Measurements from ENCODE around the gene MNS1.

Gene MNS1

GRCh38 chr15:56472278-56472677, 7.3 kb upstream of the MNS1 start:
- H3K27me3 ChIP-seq (ENCODE audit: insufficient read depth, low read length), result no peaks in the 10 kb centered on the region
- no peaks in the 10 kb centered on the region for H3K4me1 ChIP-seq (ENCODE audit: insufficient read depth, low read length)
- no peak overlapping the region for H3K4me3 ChIP-seq (ENCODE audit: low read length)
- H3K36me3 ChIP-seq (ENCODE audit: insufficient read depth, low read length), result no peaks in the 10 kb centered on the region
- no peaks in the 10 kb centered on the region for H3K9me3 ChIP-seq (ENCODE audit: low read length)
- no peak overlapping the region for H2AFZ ChIP-seq (ENCODE audit: low read depth, low read length)

DNA sequence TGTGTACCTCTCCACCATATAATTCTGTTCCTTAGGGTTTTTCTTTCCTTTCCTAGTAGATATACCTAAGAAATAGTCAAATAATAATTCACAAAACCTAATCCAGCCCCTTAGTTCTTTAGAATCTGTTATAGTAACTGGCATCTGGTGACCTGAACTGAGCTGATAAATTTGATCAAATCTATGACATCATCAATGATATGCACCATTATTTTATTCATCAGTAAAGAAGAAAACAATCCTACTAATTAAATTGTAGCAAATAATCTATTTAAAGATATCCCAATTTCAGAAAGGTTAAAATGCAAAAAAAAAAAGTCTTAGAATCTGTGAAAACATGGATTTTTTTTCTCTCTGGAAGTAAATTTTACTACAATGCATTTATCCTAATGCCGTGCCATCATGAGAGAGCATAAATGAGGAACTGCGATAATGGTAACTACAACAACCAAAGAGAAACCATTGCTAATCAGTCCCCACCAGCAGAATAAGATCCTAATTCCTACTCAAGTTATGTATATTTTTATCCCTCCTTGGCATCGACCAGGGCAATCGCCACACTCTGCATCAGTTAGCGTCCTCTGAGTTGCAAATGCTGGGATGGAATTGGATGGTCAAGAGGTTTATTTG, 6.6 kb upstream of the MNS1 start:
- Histone ChIP-seq H3K27me3 (ENCODE audit: insufficient read depth, low read length) (no peaks in the 10 kb centered on the region), H3K36me3 (ENCODE audit: insufficient read depth, low read length) (no peaks in the 10 kb centered on the region), H2AFZ (ENCODE audit: low read depth, low read length) (no peak overlapping the region), H3K4me3 (ENCODE audit: low read length) (no peak overlapping the region), H3K4me1 (ENCODE audit: insufficient read depth, low read length) (no peaks in the 10 kb centered on the region), H3K9me3 (ENCODE audit: low read length) (no peaks in the 10 kb centered on the region)

DNA sequence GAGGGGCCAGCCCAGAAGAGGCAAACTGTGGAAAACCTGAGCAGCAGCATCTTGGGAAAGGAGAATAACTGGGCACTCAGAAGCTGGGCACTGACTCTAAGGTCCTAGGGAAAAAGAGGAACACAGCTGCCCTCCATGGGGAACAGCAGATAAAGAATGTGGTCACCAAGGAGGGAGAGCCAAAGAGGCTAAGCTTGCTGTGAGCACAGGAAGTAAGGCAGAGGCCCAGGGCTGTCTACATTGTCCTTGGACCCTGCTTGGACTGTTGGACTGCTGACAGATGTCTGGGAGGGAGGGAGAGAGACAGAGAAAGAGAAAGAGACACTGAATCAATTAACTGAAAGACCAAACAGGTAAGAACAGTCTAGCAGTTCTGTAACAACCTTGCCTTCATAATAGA, 4.5 kb upstream of the MNS1 start:
- H3K27me3 ChIP-seq (ENCODE audit: insufficient read depth, low read length), result no peaks in the 10 kb centered on the region
- H2AFZ ChIP-seq (ENCODE audit: low read depth, low read length), result no peak overlapping the region
- H3K4me1 ChIP-seq (ENCODE audit: insufficient read depth, low read length), result no peaks in the 10 kb centered on the region
- no peaks in the 10 kb centered on the region for H3K36me3 ChIP-seq (ENCODE audit: insufficient read depth, low read length)
- no peak overlapping the region for H3K4me3 ChIP-seq (ENCODE audit: low read length)
- H3K9me3 ChIP-seq (ENCODE audit: low read length), result no peaks in the 10 kb centered on the region

DNA sequence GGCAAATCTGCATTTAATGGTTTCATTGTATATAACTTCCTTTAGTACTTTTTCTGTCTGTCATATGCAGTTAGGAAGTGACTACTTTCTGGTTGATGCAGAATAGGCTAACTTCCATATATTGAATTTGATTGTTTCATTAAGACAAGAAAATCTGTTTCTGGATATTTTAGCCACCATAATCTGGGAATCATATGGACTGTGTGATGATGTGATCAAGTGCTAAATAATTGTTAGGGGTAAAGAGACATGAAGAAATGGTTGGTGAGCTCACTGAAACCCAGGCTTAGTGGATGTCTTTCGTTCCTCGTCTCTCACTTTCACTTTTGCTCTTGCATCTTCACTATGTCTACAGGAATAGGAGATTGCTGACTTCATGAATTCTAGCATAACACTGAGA, 3.5 kb upstream of the MNS1 start:
- no peaks in the 10 kb centered on the region for H3K4me1 ChIP-seq (ENCODE audit: insufficient read depth, low read length)
- H2AFZ ChIP-seq (ENCODE audit: low read depth, low read length), result no peak overlapping the region
- H3K36me3 ChIP-seq (ENCODE audit: insufficient read depth, low read length), result no peaks in the 10 kb centered on the region
- H3K9me3 ChIP-seq (ENCODE audit: low read length), result no peaks in the 10 kb centered on the region
- no peaks in the 10 kb centered on the region for H3K27me3 ChIP-seq (ENCODE audit: insufficient read depth, low read length)
- H3K4me3 ChIP-seq (ENCODE audit: low read length), result no peak overlapping the region

DNA sequence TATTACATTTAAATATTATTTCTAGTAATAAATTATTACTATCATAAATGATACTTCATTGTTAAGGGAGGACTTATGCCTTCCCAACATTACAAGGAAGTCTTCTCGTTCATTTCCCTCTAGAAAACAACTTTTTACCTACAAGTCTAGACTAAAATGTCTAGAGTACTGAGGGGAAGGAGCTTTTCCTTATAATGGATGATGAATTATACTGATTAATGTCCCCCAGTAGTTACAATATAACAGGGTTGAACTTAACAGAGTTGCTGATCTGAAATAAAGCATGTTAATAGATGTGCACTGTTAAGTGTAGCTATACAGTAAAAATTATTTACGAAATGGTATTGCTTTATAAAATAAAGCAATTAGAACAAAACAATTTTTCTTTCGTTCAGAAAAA, 2.7 kb upstream of the MNS1 start:
- Histone ChIP-seq H3K36me3 (ENCODE audit: insufficient read depth, low read length) (no peaks in the 10 kb centered on the region), H3K4me1 (ENCODE audit: insufficient read depth, low read length) (no peaks in the 10 kb centered on the region), H3K27me3 (ENCODE audit: insufficient read depth, low read length) (no peaks in the 10 kb centered on the region), H3K9me3 (ENCODE audit: low read length) (no peaks in the 10 kb centered on the region), H2AFZ (ENCODE audit: low read depth, low read length) (no peak overlapping the region), H3K4me3 (ENCODE audit: low read length) (no peak overlapping the region)

DNA sequence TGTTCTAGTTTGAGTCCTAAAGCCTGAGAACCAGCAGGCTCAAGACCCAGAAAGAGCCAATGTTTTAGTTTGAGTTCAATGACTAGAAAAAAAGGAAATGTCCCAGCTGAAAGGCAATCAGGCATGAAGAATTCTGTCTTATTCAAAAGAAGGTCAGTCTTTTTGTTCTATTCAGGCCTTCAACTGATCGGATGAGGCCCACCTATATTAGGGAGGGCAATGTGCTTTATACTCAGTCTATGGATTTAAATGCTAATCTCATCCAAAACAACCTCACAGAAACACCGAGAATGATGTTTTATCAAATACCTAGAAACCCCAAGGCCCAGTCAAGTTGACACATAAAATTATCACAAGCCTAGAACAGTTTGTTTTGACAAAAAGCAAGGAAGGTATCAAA, 4.0 kb downstream of the MNS1 start:
- Histone ChIP-seq H3K36me3 (ENCODE audit: insufficient read depth, low read length) (no peaks in the 10 kb centered on the region), H3K27me3 (ENCODE audit: insufficient read depth, low read length) (no peaks in the 10 kb centered on the region), H2AFZ (ENCODE audit: low read depth, low read length) (no peak overlapping the region), H3K9me3 (ENCODE audit: low read length) (no peaks in the 10 kb centered on the region), H3K4me3 (ENCODE audit: low read length) (no peak overlapping the region), H3K4me1 (ENCODE audit: insufficient read depth, low read length) (no peaks in the 10 kb centered on the region)

DNA sequence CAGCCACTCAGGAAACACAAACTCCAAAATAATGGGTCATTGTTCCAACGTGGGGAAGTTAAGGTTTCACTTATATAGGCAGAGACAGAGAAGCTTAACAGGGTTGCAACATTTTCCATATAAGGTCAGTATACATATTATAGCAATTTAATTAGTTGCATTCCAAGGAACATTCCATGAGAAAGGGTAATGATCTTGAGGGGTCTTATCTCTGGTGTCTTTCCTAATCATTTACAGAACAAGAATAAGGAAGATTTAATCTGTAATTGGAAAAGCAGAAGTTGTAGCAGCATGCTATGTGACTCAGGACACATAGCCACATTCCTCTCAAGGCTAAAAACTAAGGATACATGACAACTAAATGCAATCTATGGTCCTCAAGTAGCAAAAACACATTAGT, 4.9 kb downstream of the MNS1 start:
- no peaks in the 10 kb centered on the region for H3K27me3 ChIP-seq (ENCODE audit: insufficient read depth, low read length)
- no peak overlapping the region for H3K4me3 ChIP-seq (ENCODE audit: low read length)
- no peak overlapping the region for H2AFZ ChIP-seq (ENCODE audit: low read depth, low read length)
- H3K9me3 ChIP-seq (ENCODE audit: low read length), result no peaks in the 10 kb centered on the region
- H3K4me1 ChIP-seq (ENCODE audit: insufficient read depth, low read length), result no peaks in the 10 kb centered on the region
- no peaks in the 10 kb centered on the region for H3K36me3 ChIP-seq (ENCODE audit: insufficient read depth, low read length)

DNA sequence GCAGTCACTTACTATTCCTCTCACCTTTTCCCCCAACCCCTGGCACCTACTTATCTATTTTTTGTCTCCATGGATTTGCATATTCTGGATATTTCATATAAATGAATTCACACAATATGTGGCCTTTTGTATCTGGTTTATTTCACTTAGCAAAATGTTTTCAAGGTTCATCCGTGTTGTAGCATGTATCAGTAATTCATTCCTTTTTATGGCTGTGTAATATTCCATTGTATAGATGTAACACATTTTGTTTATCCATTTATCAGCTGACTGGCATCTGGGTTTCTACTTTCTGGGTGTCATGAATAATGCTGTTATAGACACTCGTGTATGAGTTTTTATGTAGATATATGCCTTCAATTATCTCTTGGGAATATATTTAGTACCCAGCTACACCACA, 5.8 kb downstream of the MNS1 start:
- H3K27me3 ChIP-seq (ENCODE audit: insufficient read depth, low read length), result no peaks in the 10 kb centered on the region
- H3K4me3 ChIP-seq (ENCODE audit: low read length), result no peak overlapping the region
- H3K9me3 ChIP-seq (ENCODE audit: low read length), result no peaks in the 10 kb centered on the region
- no peak overlapping the region for H2AFZ ChIP-seq (ENCODE audit: low read depth, low read length)
- no peaks in the 10 kb centered on the region for H3K36me3 ChIP-seq (ENCODE audit: insufficient read depth, low read length)
- H3K4me1 ChIP-seq (ENCODE audit: insufficient read depth, low read length), result no peaks in the 10 kb centered on the region

DNA sequence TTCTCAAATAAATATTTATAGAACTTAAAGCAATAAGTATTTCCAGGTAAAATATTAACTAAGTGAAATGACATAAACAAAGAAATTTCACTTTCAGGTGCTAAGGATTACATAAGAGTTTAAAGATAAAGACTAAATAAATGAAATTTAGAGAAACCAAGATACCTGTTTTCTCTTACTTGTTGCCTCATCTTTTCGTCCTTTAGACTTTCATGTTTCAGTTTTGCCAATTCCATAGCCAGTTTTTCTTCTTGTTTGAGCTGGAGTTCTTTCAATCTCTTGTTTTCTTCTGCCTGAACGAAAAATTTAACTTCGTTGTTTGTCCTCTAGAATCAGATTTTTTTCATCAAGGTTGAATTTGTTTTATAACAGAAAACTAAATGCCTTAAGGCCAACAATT, 8.7 kb downstream of the MNS1 start:
- Histone ChIP-seq H3K4me3 (ENCODE audit: low read length) (no peak overlapping the region), H3K9me3 (ENCODE audit: low read length) (no peaks in the 10 kb centered on the region), H3K27me3 (ENCODE audit: insufficient read depth, low read length) (no peaks in the 10 kb centered on the region), H2AFZ (ENCODE audit: low read depth, low read length) (no peak overlapping the region), H3K36me3 (ENCODE audit: insufficient read depth, low read length) (no peaks in the 10 kb centered on the region), H3K4me1 (ENCODE audit: insufficient read depth, low read length) (no peaks in the 10 kb centered on the region)

- no peaks in the 10 kb centered on the region for H3K4me1 ChIP-seq (ENCODE audit: insufficient read depth, low read length)
- no peaks in the 10 kb centered on the region for H3K9me3 ChIP-seq (ENCODE audit: low read length)
- H3K36me3 ChIP-seq (ENCODE audit: insufficient read depth, low read length), result no peaks in the 10 kb centered on the region
- no peak overlapping the region for H3K4me3 ChIP-seq (ENCODE audit: low read length)
- H3K27me3 ChIP-seq (ENCODE audit: insufficient read depth, low read length), result no peaks in the 10 kb centered on the region
- no peak overlapping the region for H2AFZ ChIP-seq (ENCODE audit: low read depth, low read length)
Observed at GRCh38 chr15:56454836-56455235, 10.1 kb downstream of the MNS1 start.

DNA sequence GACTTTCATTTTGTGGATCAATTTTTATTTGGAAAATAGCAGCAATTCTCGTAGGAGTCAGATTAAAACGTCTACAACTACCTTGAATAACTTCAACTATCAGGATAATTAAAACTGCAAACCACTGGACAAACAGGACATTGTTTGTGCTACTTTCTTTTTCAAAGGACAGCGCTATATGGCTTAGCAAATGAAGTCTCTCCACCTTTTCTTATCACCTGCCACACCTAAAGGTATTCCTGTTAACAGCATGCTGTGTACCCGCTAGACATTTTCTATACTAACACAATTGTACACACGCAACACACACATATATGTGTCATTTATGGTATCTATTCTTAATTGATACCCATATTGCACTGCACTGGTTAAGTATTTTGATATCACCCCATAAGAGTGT, 19.2 kb downstream of the MNS1 start:
- Histone ChIP-seq H3K4me3 (ENCODE audit: low read length) (no peak overlapping the region), H3K9me3 (ENCODE audit: low read length) (peaks cover 3% of the 10 kb centered on the region)

DNA sequence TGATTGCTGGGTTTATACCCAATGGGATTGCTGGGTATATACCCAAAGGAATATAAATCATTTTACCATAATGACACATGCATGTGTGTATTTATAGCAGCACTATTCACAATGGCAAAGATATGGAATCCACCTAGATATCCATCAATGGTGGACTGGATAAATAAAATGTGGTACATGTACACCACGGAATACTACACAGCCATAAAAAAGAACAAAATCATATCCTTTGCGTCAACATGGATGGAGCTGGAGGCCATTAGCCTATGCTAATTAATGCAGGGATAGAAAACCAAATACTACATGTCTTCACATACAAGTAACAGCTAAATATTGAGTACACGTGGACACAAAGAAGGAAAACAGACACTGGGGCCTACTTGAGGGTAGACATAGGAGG, 22.6 kb downstream of the MNS1 start:
- Histone ChIP-seq H3K27me3 (ENCODE audit: insufficient read depth, low read length) (no peaks in the 10 kb centered on the region), H2AFZ (ENCODE audit: low read depth, low read length) (no peak overlapping the region), H3K4me3 (ENCODE audit: low read length) (no peak overlapping the region), H3K9me3 (ENCODE audit: low read length) (peaks cover 3% of the 10 kb centered on the region), H3K36me3 (ENCODE audit: insufficient read depth, low read length) (no peaks in the 10 kb centered on the region), H3K4me1 (ENCODE audit: insufficient read depth, low read length) (no peaks in the 10 kb centered on the region)

More for the DNA sequence above, 19.2 kb downstream of the MNS1 start:
- no peak overlapping the region for H2AFZ ChIP-seq (ENCODE audit: low read depth, low read length)
- H3K4me1 ChIP-seq (ENCODE audit: insufficient read depth, low read length), result no peaks in the 10 kb centered on the region
- H3K27me3 ChIP-seq (ENCODE audit: insufficient read depth, low read length), result no peaks in the 10 kb centered on the region
- no peaks in the 10 kb centered on the region for H3K36me3 ChIP-seq (ENCODE audit: insufficient read depth, low read length)

DNA sequence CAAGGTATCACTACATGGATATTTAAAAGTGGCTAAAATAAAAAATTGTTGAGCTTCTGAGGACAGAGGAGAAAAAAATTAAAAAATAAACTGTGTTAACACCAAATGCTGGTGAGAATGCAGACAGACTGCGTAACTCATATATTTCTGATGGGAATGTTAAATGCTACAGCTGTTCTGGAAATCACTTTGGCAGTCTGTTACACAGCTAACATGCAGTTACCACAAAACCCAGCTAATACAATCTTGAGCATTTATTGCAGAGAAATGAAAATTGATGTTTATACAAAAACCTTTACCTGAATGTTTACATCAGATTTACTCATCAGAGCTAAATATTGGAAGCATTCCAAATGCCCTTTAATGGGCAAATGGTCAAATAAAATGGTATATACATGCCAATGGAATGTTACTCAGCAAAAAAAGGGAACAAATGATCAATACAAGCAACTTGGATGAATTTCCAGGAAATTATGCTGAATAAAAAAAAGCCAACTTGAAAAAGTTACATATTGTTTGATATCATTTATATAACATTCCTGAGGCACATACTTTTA, 24.6 kb downstream of the MNS1 start:
- Histone ChIP-seq H3K9me3 (ENCODE audit: low read length) (peaks cover 3% of the 10 kb centered on the region), H2AFZ (ENCODE audit: low read depth, low read length) (no peak overlapping the region), H3K27me3 (ENCODE audit: insufficient read depth, low read length) (no peaks in the 10 kb centered on the region), H3K4me3 (ENCODE audit: low read length) (no peak overlapping the region), H3K36me3 (ENCODE audit: insufficient read depth, low read length) (no peaks in the 10 kb centered on the region), H3K4me1 (ENCODE audit: insufficient read depth, low read length) (no peaks in the 10 kb centered on the region)

GRCh38 chr15:56432304-56432703, 32.6 kb downstream of the MNS1 start:
- Histone ChIP-seq H3K27me3 (ENCODE audit: insufficient read depth, low read length) (no peaks in the 10 kb centered on the region), H3K36me3 (ENCODE audit: insufficient read depth, low read length) (peaks cover 9% of the 10 kb centered on the region), H3K9me3 (ENCODE audit: low read length) (no peaks in the 10 kb centered on the region), H2AFZ (ENCODE audit: low read depth, low read length) (no peak overlapping the region), H3K4me1 (ENCODE audit: insufficient read depth, low read length) (no peaks in the 10 kb centered on the region), H3K4me3 (ENCODE audit: low read length) (no peak overlapping the region)
